GM08714 (cell line): Measurements from ENCODE around the gene GOLGA8K.
"Not testable (repeated sequence)": the region's sequence is repeated elsewhere in the genome, so short reads cannot be mapped to it uniquely, and the experiment has no call there.

ENCODE experiments used
- H3K4me3 ChIP-seq: fragments of 200-500 bp; sonication (Bioruptor generic); 2 replicates; pipeline ENCODE4 v1.5.1; 2014; ENCODE audit warnings: mild to moderate bottlenecking, low read length, inconsistent platforms

GOLGA8K gene, protein sequence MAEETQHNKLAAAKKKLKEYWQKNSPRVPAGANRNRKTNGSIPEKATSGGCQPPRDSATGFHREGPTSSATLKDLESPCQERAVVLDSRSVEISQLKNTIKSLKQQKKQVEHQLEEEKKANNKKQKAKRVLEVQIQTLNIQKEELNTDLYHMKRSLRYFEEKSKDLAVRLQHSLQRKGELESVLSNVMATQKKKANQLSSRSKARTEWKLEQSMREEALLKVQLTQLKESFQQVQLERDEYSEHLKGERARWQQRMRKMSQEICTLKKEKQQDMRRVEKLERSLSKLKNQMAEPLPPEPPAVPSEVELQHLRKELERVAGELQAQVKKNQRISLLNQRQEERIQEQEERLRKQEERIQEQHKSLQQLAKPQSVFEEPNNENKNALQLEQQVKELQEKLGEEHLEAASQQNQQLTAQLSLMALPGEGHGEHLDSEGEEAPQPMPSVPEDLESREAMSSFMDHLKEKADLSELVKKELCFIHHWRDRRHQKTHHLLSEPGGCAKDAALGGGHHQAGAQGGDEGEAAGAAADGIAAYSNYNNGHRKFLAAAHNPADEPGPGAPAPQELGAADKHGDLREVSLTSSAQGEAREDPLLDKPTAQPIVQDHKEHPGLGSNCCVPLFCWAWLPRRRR

DNA sequence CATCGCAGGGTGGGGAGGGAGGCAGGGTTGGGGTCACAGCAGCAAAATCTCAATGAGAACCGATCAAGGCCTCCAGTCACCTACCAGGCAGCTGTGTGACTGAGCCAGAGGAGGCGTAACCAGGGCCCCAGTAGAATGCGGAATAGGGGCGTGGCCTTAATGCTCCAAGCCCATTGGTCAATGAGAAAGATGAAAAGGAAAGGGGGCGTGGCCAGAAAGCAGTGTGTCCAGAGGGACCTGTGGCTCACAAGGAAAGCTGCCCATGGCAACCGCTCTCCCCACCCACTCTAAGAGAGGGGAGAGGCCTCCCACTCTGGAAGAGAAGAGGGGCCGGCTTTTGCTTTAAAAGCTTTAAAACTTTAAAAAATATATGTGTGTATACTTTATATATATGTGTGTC lies at the start of gene GOLGA8K:
GOLGA8K (minus strand) TSS at position 101 of the 400 bp plus-strand sequence; CDS start at position 3, 98 bp downstream.
- not testable (repeated sequence) for H3K4me3 ChIP-seq

DNA sequence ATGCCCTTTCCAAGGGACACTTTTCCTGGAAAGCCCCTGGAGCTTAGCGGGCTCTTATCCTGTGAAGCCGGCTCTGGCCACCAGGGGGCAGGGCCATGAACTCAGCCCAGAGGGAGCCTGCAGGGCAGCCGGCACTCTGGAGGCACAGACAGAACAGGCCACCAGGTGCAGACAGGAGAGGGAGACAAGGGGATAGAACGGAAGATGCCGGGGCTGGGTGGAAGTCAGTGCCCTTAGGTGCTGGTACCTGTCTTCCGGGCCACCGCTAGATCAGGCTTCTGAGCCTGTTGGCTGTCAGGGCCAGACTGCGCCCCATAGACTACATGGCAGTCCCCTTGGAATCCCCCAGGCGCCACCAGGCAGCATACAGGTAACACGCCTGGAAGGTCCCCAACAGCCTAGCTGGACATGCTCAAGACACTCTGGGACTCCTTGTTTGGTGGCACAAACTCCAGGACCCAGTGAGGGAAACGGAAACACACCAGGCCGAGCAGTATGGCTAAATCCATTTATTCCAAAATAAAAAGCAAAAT lies 37.4 kb upstream of the GOLGA8K start:
- not testable (repeated sequence) for H3K4me3 ChIP-seq

DNA sequence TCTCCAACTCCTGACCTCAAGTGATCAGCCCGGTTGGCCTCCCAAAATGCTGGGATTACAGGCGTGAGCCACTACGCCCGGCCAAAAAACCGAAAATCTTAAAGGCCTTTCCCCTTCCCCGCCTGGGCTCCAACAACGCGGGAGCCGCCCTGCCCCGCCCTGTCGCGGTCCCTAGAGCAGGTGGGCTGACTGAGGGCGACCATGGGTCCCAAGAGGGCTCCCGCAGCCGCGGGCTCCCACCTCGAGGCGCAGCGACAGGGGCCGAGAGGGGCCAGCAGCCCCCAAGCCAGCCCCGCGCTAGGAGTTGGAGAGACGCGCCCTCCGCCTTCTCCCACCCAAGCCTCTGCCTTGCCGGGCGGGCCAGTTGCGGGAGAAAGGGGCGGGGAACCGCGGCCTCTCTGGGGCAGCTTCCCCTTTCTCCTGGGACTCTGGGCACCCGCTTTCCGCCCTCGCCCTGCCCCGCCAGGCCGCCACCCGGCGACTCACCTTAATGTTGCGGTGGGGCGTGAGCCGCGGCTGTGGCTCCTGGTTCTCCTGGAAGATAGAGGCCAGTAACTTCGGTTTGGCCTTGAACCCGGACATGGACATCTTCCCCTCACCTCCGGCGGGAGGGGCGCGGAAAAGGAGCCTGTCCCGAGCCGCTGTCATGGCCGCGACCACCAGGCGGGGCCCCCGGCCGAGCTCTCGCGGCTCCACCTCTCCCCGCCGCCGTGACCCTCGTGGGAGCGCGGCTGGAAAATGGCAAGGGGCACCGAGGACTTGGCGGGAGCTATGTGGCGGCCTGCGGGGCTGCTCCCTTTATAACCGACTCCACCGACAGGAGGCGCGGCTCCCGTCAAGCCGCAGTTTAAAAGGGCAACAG lies 31.2 kb upstream of the GOLGA8K start:
- H3K4me3 ChIP-seq = not testable (repeated sequence)

DNA sequence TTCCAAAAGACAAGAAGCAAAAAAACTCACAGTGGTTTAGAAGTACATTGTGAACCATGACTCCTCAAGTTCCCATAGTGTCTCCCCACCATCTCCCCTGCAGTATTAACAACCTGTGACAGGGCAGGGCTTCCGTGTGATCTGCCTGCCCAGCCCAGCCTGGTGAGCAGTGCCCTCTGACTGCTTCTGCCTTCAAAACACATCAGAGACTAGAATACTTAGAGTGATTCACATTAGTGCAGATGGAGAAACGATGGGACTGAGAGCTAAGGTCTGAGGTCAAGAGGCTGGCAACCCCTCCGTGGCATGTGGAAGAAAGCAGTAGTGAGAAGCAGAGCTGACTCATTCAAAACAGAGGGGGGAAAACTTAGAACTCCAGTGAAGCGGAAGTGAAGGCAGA lies 24.5 kb upstream of the GOLGA8K start:
- not testable (repeated sequence) for H3K4me3 ChIP-seq

DNA sequence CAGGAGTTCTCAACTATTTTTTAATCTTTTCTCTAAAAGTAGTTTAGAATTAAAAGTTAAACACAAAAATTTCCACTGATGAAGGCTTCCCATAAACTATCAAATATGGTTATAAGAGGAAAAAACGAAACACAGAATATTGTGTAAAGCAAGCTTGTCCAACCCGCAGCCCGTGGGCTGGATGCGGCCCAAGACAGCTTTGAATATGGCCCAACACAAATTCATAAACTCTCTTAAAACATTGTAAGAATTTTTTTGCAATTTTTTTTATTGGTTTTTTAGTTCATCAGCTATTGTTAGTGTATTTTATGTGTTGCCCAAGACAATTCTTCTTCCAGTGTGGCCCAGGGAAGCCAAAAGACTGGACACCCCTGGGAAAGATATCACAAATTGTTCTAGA lies 23.4 kb upstream of the GOLGA8K start:
- not testable (repeated sequence) for H3K4me3 ChIP-seq

DNA sequence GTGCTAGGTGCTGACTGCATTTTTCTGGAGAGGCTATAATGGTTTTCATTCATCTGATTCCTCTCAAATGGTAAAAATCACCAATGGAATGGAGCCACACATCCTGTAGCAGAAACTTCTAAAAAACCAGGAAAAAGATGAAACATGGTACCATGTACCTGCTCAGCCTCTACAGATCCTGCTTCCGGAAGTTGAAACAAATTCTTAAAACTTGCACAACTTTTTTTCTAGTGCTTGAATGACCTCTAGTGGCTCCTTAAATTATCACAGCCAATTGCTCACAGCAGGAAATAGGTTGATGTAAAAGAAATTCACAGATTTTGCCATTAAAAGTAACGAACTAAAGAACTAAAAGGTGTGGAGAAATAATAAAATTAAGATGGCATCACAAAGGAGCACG lies 4.8 kb upstream of the GOLGA8K start:
- not testable (repeated sequence) for H3K4me3 ChIP-seq

DNA sequence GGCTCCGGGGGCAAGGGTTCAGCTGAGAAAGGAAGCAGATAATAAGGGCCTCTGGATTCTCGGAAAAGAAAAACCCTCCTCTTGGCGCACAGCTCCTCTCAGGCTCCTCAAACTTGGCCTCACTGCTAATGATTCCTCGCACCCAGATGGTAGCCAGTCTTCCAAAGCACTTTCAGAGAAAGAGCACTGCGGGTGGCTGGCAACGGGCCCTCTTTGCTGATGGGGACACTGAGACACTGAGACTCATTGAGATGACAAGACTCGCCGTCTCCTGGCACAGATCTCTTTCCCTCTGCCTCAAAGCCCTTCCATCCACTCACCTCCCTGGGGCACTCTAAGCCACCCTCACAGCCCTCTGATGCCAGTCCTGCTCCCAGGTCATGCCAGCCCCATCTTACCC lies 6.6 kb downstream of the GOLGA8K start:
- not testable (repeated sequence) for H3K4me3 ChIP-seq

DNA sequence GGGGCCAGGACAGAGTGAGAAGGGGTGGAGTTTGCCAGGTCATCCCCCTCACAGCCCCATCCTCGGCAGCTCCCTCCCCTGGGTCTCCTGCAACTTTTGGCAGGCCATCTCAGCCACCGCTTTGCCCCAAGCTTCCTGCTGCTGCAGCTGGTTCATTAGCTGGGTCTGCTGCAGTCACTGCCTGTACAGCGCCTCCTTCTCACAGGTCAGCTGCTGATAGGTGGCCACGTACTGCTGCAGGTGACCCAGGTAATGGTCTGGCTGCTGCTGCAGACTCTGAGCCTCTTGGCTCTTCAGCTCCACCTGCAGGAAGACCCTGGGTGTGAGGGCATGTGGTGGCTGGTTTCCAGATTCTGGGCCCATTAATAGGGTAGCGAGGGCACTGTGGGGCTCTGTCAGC lies 8.3 kb downstream of the GOLGA8K start:
- not testable (repeated sequence) for H3K4me3 ChIP-seq

DNA sequence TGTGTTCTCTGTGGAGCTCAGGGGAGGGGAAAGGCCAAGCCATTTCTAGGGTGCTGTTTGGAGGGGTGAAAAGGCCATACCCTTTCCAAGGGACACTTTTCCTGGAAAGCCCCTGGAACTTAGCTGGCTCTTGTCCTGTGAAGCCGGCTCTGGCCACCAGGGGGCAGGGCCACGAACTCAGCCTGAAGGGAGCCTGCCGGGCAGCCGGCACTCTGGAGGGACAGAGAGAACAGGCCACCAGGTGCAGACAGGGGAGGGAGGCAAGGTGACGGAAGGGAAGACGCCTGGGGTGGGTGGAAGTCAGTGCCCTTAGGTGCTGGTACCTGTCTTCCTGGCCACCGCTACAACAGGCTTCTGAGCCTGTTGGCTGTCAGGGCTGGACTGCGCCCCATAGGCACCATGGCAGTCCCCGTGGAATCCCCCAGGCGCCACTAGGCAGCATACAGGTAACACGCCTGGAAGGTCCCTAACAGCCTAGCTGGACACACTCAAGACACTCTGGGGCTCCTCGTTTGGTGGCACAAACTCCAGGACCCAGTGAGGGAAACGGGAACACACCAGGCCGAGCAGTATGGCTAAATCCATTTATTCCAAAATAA lies 14.9 kb downstream of the GOLGA8K start:
- not testable (repeated sequence) for H3K4me3 ChIP-seq

DNA sequence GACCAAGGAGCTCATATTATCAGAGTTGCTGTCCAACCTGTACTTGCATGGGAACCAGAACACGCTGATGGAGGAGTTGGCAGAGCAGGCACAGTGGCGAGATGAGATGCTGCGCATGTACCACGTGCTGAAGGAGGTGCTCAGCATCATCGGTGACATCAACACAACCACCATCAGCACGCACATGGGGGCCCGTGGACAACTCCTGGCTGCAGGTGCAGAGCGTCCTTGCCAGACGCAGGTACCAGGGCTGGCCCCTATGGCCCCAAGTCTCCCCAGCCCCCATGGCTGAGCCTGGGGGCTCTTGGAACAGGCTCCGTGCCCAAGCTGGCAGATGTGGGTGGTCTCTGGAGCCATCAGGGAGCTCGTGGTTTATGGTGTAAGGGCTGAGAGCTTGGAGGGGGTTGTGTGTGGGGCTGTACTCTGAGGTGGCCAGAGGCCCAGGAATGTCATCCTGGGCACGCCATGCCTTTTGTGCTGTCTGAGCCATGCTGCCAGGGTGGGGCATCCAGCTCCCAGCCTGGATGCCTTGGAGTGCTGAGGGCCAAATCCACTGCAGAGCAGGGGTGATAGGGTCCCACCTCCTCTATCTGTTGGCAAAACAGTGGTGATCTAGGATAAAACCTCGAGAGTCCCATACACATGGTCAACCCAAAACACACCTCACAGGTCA lies 17.1 kb downstream of the GOLGA8K start:
- H3K4me3 ChIP-seq = not testable (repeated sequence)

DNA sequence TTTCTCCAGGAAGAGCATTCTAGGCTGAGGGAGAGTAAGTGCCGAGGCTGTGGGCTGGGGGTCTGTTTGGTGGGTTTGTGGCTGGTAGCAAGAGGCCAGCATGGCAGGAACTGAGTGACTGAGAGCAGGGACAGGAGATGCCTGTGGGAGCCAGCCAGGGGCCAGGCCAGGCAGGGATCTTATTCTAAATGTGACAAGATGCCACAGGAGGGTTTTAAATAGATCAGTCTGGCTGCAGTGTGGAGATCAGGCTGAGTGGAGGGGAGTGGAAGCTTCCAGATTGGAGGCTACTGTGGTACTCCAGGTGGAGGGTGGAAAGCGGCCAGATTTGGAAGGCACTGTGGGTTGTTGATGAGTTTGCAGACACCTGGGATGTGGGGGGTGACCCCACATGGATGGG lies 28.9 kb downstream of the GOLGA8K start:
- H3K4me3 ChIP-seq = not testable (repeated sequence)

DNA sequence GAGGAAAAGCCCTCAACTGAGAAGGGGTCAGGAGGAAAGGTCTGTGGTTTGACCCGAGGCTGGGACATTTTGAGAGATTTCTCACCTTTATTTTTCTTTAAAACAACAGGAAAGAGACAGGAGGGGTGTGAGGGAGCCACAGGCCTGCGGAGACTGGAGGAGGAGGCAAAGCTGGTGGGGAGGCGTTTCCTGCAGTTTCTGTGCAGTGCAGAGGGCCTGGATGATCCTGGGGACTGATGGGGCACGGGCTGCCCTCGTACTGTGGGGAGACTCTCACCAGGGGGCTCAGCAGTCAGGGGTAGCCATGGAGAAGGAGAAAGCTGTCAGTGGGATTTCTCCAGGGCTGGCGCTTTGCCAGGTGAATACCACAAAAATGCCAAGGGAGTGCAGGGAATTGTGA lies 29.4 kb downstream of the GOLGA8K start:
- H3K4me3 ChIP-seq = not testable (repeated sequence)

DNA sequence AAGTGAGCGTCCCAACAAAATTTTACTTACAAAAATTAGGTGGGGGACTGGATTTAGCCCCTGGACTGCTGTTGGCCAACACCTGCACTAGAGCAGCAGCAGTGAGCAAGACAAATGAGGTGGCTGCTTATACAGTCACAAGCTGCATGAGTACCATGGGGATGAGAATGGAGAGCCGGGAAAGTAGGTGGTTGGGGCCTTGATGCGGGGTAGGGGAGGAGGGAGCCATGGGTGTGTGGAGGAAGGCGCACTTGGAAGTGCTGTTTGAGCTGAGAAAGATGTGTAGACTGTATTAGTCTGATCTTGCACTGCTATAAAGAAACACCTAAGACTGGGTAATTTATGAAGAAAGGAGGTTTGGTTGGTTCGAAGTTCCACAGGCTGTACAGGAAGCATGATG lies 31.0 kb downstream of the GOLGA8K start:
- H3K4me3 ChIP-seq = not testable (repeated sequence)

DNA sequence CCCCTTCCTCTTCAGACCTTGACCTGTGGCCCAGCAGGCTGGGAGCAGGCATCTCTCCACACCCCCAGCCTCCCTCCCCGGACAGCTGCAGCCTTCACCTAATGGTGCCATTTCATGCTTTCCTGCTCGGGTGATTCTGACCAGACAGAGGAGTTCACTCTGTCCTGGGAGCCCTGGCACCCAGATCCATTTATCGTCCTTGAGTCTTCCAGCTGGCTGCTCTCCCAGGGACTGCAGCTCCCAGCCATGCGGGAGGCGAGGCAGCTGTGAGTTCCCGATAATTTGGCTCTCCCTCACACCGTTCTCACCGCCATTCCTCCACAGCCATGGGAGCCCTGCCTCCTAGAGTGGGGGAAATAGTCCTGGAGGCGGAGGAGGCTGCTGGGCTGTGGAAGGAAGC lies 32.6 kb downstream of the GOLGA8K start:
- H3K4me3 ChIP-seq = not testable (repeated sequence)

DNA sequence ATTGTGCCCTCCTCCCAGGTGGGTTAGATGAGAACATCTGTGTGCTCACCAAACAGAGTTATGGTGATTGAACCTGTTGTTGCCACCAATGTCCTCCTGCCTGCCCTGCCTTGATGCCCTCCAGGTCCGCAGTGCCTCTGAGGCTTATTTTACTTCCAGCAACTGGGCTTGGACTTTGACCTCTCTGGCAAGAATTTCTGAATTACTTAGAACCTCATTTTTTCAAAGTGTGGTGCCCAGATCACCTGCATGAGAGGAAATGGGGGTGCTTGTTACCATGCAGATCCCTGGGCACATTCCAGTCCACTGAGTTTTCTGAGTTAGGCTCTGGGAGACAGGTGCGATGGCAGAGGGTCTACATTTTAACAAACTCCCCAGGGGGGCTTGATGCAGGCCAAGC lies 33.0 kb downstream of the GOLGA8K start:
- not testable (repeated sequence) for H3K4me3 ChIP-seq

DNA sequence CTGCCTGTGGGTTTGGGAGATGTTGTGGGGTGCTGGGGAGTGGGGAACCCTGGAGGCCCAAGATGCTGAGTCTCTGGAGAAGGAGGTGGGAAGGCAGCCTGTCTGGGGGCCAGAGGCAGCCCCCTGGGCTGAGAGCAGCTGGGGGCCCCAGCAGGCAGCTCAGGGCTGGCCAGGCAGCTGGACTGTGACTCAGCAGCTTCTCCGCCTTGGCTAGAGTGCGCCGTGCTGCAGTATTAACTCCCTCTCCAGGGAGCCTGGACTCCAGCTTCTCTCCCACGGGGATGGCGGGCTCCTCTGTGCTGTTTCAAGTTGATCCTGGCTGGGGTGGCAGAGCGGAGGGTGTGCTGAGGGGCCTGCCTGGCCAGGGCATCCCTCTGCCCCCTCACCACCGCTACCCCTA lies 36.6 kb downstream of the GOLGA8K start:
- not testable (repeated sequence) for H3K4me3 ChIP-seq

DNA sequence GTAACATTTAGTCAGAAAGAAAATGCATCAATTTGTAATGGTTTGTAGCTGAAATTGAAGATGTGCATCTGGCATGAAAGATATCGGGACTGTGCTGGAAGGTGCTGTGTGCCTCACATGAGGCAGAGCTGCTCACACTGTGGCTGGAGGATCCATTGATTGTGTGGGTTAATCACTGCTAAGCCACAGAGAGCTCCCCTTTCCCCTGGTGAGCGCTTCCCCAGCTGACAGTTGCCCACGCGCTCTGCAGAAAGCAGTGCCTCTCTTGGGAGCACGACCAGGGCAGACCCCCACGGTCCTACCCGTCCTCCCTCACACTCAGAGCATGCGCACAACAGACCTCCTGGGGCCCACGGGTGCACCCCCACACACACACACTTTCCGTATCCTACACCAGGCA lies 37.1 kb downstream of the GOLGA8K start:
- H3K4me3 ChIP-seq = not testable (repeated sequence)

DNA sequence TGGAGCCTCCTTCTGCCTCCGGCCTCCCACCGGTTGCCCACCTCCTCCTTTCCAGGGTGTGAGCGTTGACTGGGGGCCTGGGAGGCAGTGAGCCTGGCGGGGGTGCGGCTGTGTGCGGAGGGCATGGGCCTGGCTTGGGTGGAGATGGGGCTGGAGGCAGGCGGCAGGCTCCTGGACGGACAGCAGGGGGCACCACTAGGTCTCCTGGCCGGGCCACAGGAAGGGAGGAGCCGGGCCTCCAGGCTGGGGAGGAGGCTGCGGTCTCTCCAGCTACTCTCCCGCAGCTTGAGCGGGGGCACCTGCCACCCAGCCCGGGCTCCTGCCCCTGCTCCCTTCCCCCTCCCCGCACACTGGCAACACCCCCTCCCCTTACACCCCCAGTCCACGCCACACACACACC lies 38.1 kb downstream of the GOLGA8K start:
- H3K4me3 ChIP-seq = not testable (repeated sequence)

DNA sequence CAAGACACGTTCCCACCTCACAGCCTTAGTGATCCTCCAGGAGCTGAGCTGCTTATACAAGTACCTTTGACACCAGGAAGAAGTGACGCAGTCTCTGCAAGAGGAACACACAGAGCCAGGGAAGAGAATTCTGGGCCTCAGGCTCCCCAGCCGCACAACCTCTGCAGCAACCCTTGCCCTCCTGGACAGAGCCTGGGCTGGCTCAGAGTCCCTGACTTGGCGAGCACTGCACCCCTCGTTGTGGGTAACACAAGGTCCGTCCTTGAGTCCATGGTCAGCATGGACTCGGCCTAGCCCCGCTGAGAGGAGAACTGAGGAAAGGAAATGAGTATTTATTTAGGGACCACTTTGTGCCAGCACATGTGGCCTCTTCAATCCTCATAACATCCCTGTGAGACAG lies 39.6 kb downstream of the GOLGA8K start:
- not testable (repeated sequence) for H3K4me3 ChIP-seq

DNA sequence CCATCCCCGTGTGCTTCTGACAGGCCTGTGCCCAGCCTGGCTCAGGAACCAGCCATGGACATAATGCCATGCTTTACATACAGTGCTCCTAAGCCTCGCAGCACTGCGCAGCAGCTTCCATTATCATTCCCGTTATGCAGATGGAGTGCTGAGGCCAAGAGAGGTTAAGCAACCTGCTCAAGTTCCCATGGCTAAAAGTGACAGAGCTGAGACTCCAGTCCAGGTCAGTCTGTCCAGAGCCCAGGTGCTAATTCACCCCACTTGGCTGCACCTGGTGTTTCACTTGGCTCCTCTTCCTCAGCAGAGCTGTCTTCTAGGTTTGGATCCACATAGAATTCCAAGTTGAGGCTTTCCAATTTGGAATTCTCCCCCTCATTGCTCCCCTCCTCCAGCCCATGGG lies 41.4 kb downstream of the GOLGA8K start:
- not testable (repeated sequence) for H3K4me3 ChIP-seq

DNA sequence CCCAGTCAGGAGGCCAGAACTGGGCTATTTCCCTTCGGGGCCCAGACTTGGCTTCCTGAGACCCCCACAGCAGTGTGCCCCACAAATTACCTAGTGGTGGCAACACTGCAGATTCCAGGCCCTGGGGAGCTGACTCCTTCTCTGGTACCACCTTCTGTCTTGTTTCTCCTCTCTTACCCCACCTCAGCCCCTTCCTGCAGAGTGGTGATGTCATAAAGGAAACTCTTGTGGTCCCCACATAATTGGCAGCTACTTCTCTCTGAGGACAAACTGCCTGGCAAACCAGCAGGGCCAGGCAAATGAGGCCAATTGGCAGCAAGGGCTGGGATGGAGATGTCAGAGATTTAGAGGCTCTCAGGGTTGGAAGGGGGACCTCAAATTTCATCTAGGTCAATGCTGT lies 44.6 kb downstream of the GOLGA8K start:
- H3K4me3 ChIP-seq = not testable (repeated sequence)
